ENCODE measurements around the gene NOS1. TPM values are rescaled to one million over a fixed set of nuclear protein-coding genes. Genes with fewer than 3 reads are reported as not detected.

Gene NOS1
- total and polyA plus RNA-seq, 2 experiments from 2014 or later = 0.63 to 3.0 TPM

DNA sequence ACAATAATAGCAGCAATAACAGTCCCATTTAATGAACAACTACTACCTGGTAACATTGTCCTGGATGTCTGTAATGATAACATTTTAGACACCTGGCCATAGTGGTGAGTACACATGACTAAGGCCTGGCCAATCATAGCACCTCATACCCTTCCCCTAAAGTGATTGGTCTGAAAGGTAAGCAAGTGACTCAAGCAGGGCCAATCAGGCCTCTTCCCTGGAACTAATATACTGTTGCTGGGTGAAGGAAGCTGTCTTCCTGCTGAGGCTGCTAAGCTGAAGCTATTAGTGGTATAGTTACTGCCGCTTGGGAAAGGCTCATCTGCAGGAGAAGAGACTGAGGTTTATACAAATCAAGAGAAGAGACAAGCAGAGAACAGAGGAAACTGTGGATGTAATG is 18.7 kb upstream of the NOS1 start:
- Mint-ChIP-seq H3K27ac (no peak overlapping the region), H3K4me1 (peaks cover 3% of the 10 kb centered on the region), H3K27me3 (ENCODE audit: insufficient read depth, low read depth, poor library complexity) (peaks cover 9% of the 10 kb centered on the region), H3K9me3 (peaks cover 22% of the 10 kb centered on the region), H3K36me3 (ENCODE audit: low read depth) (peaks cover 11% of the 10 kb centered on the region), H3K4me3 (no peak overlapping the region)
- ATAC-seq (peak; percentile 40; the same call in 2 of the 3 replicates), DNase-seq (ENCODE audit: low spot score) (peak; percentile 43)
- H3F3A ChIP-seq (replicated peaks; ENCODE audit: low read depth) = no peaks in the 10 kb centered on the region
- no peak overlapping the region for H3K4me2 ChIP-seq
- no peaks in the 10 kb centered on the region for H3K36me3 ChIP-seq (ENCODE audit: insufficient read depth)
- no peaks in the 10 kb centered on the region for H3K4me1 ChIP-seq (ENCODE audit: insufficient read depth)
- H3K27ac ChIP-seq (ENCODE audit: low read depth) = no peak overlapping the region
- no peak overlapping the region for H2AFZ ChIP-seq
- no peaks in the 10 kb centered on the region for H3K79me2 ChIP-seq (replicated peaks; ENCODE audit: insufficient read depth)
- peaks cover 5% of the 10 kb centered on the region; the same call in 1 of the 2 replicates for H3K9me2 ChIP-seq (ENCODE audit: insufficient read depth)
- H3K4me3 ChIP-seq = no peak overlapping the region
- no peaks in the 10 kb centered on the region for H4K20me1 ChIP-seq (replicated peaks; ENCODE audit: insufficient read depth)
- H3K27me3 ChIP-seq (ENCODE audit: insufficient read depth) = no peaks in the 10 kb centered on the region
- no peak for TF ChIP-seq ZNF331 (CRISPR knock-in tag; IDR thresholded peaks at IDR 0.05; ENCODE audit: low read depth)
- no peak for TF ChIP-seq POLR2AphosphoS5 (IDR thresholded peaks at IDR 0.05; ENCODE audit: low read depth)
- no peak for TF ChIP-seq CREB1 (CRISPR knock-in tag; IDR thresholded peaks at IDR 0.05; ENCODE audit: low read depth)
- TF ChIP-seq, protein P1, sequence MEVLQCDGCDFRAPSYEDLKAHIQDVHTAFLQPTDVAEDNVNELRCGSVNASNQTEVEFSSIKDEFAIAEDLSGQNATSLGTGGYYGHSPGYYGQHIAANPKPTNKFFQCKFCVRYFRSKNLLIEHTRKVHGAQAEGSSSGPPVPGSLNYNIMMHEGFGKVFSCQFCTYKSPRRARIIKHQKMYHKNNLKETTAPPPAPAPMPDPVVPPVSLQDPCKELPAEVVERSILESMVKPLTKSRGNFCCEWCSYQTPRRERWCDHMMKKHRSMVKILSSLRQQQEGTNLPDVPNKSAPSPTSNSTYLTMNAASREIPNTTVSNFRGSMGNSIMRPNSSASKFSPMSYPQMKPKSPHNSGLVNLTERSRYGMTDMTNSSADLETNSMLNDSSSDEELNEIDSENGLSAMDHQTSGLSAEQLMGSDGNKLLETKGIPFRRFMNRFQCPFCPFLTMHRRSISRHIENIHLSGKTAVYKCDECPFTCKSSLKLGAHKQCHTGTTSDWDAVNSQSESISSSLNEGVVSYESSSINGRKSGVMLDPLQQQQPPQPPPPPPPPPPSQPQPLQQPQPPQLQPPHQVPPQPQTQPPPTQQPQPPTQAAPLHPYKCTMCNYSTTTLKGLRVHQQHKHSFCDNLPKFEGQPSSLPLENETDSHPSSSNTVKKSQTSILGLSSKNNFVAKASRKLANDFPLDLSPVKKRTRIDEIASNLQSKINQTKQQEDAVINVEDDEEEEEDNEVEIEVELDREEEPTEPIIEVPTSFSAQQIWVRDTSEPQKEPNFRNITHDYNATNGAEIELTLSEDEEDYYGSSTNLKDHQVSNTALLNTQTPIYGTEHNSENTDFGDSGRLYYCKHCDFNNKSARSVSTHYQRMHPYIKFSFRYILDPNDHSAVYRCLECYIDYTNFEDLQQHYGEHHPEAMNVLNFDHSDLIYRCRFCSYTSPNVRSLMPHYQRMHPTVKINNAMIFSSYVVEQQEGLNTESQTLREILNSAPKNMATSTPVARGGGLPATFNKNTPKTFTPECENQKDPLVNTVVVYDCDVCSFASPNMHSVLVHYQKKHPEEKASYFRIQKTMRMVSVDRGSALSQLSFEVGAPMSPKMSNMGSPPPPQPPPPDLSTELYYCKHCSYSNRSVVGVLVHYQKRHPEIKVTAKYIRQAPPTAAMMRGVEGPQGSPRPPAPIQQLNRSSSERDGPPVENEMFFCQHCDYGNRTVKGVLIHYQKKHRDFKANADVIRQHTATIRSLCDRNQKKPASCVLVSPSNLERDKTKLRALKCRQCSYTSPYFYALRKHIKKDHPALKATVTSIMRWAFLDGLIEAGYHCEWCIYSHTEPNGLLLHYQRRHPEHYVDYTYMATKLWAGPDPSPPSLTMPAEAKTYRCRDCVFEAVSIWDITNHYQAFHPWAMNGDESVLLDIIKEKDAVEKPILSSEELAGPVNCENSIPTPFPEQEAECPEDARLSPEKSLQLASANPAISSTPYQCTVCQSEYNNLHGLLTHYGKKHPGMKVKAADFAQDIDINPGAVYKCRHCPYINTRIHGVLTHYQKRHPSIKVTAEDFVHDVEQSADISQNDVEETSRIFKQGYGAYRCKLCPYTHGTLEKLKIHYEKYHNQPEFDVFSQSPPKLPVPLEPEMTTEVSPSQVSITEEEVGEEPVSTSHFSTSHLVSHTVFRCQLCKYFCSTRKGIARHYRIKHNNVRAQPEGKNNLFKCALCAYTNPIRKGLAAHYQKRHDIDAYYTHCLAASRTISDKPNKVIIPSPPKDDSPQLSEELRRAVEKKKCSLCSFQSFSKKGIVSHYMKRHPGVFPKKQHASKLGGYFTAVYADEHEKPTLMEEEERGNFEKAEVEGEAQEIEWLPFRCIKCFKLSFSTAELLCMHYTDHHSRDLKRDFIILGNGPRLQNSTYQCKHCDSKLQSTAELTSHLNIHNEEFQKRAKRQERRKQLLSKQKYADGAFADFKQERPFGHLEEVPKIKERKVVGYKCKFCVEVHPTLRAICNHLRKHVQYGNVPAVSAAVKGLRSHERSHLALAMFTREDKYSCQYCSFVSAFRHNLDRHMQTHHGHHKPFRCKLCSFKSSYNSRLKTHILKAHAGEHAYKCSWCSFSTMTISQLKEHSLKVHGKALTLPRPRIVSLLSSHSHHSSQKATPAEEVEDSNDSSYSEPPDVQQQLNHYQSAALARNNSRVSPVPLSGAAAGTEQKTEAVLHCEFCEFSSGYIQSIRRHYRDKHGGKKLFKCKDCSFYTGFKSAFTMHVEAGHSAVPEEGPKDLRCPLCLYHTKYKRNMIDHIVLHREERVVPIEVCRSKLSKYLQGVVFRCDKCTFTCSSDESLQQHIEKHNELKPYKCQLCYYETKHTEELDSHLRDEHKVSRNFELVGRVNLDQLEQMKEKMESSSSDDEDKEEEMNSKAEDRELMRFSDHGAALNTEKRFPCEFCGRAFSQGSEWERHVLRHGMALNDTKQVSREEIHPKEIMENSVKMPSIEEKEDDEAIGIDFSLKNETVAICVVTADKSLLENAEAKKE (CRISPR knock-in tag; IDR thresholded peaks at IDR 0.05) = no peak
- no peak for TF ChIP-seq JUNB (IDR thresholded peaks at IDR 0.05; ENCODE audit: unreplicated experiment)
- TF ChIP-seq, protein P2, sequence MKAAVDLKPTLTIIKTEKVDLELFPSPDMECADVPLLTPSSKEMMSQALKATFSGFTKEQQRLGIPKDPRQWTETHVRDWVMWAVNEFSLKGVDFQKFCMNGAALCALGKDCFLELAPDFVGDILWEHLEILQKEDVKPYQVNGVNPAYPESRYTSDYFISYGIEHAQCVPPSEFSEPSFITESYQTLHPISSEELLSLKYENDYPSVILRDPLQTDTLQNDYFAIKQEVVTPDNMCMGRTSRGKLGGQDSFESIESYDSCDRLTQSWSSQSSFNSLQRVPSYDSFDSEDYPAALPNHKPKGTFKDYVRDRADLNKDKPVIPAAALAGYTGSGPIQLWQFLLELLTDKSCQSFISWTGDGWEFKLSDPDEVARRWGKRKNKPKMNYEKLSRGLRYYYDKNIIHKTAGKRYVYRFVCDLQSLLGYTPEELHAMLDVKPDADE (IDR thresholded peaks at IDR 0.05) = no peak
- TF ChIP-seq EZH2phosphoT487 (IDR thresholded peaks at IDR 0.05; ENCODE audit: unreplicated experiment) = no peak
- TF ChIP-seq, protein P3, sequence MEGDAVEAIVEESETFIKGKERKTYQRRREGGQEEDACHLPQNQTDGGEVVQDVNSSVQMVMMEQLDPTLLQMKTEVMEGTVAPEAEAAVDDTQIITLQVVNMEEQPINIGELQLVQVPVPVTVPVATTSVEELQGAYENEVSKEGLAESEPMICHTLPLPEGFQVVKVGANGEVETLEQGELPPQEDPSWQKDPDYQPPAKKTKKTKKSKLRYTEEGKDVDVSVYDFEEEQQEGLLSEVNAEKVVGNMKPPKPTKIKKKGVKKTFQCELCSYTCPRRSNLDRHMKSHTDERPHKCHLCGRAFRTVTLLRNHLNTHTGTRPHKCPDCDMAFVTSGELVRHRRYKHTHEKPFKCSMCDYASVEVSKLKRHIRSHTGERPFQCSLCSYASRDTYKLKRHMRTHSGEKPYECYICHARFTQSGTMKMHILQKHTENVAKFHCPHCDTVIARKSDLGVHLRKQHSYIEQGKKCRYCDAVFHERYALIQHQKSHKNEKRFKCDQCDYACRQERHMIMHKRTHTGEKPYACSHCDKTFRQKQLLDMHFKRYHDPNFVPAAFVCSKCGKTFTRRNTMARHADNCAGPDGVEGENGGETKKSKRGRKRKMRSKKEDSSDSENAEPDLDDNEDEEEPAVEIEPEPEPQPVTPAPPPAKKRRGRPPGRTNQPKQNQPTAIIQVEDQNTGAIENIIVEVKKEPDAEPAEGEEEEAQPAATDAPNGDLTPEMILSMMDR (conservative IDR thresholded peaks at IDR 0.05; ENCODE audit: low read depth in 2 of 2) = no peak
- TF ChIP-seq EZH2 (IDR thresholded peaks at IDR 0.05; ENCODE audit: low read depth, unreplicated experiment) = no peak
- TF ChIP-seq NANOG (IDR thresholded peaks at IDR 0.05; ENCODE audit: borderline replicate concordance) = no peak
- no peak for TF ChIP-seq ZNF114 (CRISPR knock-in tag; IDR thresholded peaks at IDR 0.05)
- TF ChIP-seq STAT1 (IDR thresholded peaks at IDR 0.05; ENCODE audit: unreplicated experiment) = no peak
- TF ChIP-seq, protein P4, sequence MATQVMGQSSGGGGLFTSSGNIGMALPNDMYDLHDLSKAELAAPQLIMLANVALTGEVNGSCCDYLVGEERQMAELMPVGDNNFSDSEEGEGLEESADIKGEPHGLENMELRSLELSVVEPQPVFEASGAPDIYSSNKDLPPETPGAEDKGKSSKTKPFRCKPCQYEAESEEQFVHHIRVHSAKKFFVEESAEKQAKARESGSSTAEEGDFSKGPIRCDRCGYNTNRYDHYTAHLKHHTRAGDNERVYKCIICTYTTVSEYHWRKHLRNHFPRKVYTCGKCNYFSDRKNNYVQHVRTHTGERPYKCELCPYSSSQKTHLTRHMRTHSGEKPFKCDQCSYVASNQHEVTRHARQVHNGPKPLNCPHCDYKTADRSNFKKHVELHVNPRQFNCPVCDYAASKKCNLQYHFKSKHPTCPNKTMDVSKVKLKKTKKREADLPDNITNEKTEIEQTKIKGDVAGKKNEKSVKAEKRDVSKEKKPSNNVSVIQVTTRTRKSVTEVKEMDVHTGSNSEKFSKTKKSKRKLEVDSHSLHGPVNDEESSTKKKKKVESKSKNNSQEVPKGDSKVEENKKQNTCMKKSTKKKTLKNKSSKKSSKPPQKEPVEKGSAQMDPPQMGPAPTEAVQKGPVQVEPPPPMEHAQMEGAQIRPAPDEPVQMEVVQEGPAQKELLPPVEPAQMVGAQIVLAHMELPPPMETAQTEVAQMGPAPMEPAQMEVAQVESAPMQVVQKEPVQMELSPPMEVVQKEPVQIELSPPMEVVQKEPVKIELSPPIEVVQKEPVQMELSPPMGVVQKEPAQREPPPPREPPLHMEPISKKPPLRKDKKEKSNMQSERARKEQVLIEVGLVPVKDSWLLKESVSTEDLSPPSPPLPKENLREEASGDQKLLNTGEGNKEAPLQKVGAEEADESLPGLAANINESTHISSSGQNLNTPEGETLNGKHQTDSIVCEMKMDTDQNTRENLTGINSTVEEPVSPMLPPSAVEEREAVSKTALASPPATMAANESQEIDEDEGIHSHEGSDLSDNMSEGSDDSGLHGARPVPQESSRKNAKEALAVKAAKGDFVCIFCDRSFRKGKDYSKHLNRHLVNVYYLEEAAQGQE (IDR thresholded peaks at IDR 0.05; ENCODE audit: unreplicated experiment) = no peak
